Measurements from ENCODE around the gene EML6. TPM values are rescaled to one million over a fixed set of nuclear protein-coding genes. Genes with fewer than 3 reads are reported as not detected.

The EML6 gene
- total RNA-seq, 1 experiment from 2014 or later = 1.5 TPM

GRCh38 chr2:54789878-54790277 is 66.4 kb downstream of the EML6 start:
- Histone ChIP-seq H3K9ac (ENCODE audit: extremely low read depth, insufficient read length, low read length) (no peak overlapping the region), H2AFZ (ENCODE audit: low read length) (no peak overlapping the region), H3T11ph (ENCODE audit: low read length) (no peak overlapping the region), H2BK15ac (ENCODE audit: low read depth, low read length) (no peak overlapping the region), H3K27me3 (ENCODE audit: insufficient read depth, low read length) (no peaks in the 10 kb centered on the region), H3K23ac (ENCODE audit: insufficient read length, low read depth, low read length) (no peak overlapping the region), H3K23me2 (ENCODE audit: insufficient read length, low read depth, low read length, poor library complexity, severe bottlenecking) (no peaks in the 10 kb centered on the region), H3K4ac (ENCODE audit: low read depth, low read length) (no peak overlapping the region), H2BK5ac (ENCODE audit: insufficient read length, low read length) (no peak overlapping the region), H3K4me1 (ENCODE audit: insufficient read depth, low read length) (no peaks in the 10 kb centered on the region), H3K79me1 (ENCODE audit: insufficient read depth, low read depth, low read length, poor library complexity, severe bottlenecking) (no peaks in the 10 kb centered on the region), H4K91ac (ENCODE audit: insufficient read length, low read depth, low read length) (no peak overlapping the region), H2BK20ac (ENCODE audit: low read depth, low read length, poor library complexity, severe bottlenecking) (no peak overlapping the region), H3K18ac (ENCODE audit: insufficient read length, low read depth, low read length) (no peak overlapping the region), H2BK120ac (ENCODE audit: low read depth, low read length, poor library complexity, severe bottlenecking) (no peak overlapping the region), H2BK12ac (ENCODE audit: insufficient read length, low read depth, low read length) (no peak overlapping the region), H3K4me2 (ENCODE audit: insufficient read depth, insufficient read length, low read length) (no peak overlapping the region), H2AK5ac (ENCODE audit: insufficient read length, low read length) (no peak overlapping the region), H3K14ac (ENCODE audit: insufficient read depth, low read length) (no peak overlapping the region), H4K20me1 (ENCODE audit: control insufficient read depth, insufficient read depth, insufficient read length) (no peaks in the 10 kb centered on the region), H3K79me2 (ENCODE audit: insufficient read depth, low read length) (no peaks in the 10 kb centered on the region), H3K56ac (ENCODE audit: insufficient read length, low read depth, low read length) (no peak overlapping the region), H4K8ac (replicated peaks; ENCODE audit: insufficient read length, low read depth, low read length) (no peak overlapping the region), H3K9me3 (ENCODE audit: control insufficient read depth, low read depth, low read length) (no peaks in the 10 kb centered on the region), H3K27ac (ENCODE audit: insufficient read length, low read depth, low read length) (no peak overlapping the region), H4K5ac (ENCODE audit: insufficient read length, low read depth, low read length) (no peak overlapping the region)
- H3K4me3 Mint-ChIP-seq = no peak overlapping the region
- TF ChIP-seq CTCF (conservative IDR thresholded peaks at IDR 0.05) = no peak
- H3K27me3 Mint-ChIP-seq (ENCODE audit: low read depth) = no peaks in the 10 kb centered on the region; the same call in 1 of the 2 replicates
- DNase-seq = no peak
- H3K27ac Mint-ChIP-seq = no peak overlapping the region
- H3K36me3 Mint-ChIP-seq (ENCODE audit: insufficient read depth in 1 of 3, low read depth in 3 of 3) = no peaks in the 10 kb centered on the region
- H3K4me1 Mint-ChIP-seq = no peaks in the 10 kb centered on the region; a peak in 1 of 4 replicates
- no peaks in the 10 kb centered on the region for H3K9me3 Mint-ChIP-seq
- no CpG with 5 or more reads among the region's 2 CpGs for WGBS (ENCODE audit: extremely low coverage, insufficient read length, low lambda C conversion rate)
